ENCODE data around the gene DDI2. TPM values are rescaled to one million over a fixed set of nuclear protein-coding genes. Genes with fewer than 3 reads are reported as not detected.

DDI2 gene
- total RNA-seq, 3 donors from 2014 or later (not counting 1 experiment from before 2014, with no cell fraction given): 27.3 to 39.8 (median 34.0) TPM

- peaks cover 13 to 14% of the 10 kb centered on the region in 2 donors for H3K4me1 Mint-ChIP-seq
- Histone ChIP-seq H3K4me3 (ENCODE audit: low read length) (no peak overlapping the region), H3K9me3 (ENCODE audit: control insufficient read depth, insufficient read depth, low read length) (peaks cover 3% of the 10 kb centered on the region), H3K36me3 (ENCODE audit: control insufficient read depth, insufficient read depth, low read length) (no peaks in the 10 kb centered on the region), H3K27ac (ENCODE audit: low read length) (no peak overlapping the region), H3K27me3 (ENCODE audit: control insufficient read depth, insufficient read depth, low read length) (no peaks in the 10 kb centered on the region), H3K4me1 (ENCODE audit: control insufficient read depth, insufficient read depth, low read length) (peaks cover 16% of the 10 kb centered on the region)
- no peak overlapping the region for H3K27ac Mint-ChIP-seq
- DNase-seq (no peak), ATAC-seq (no peak)
- no peak overlapping the region for H3K4me3 Mint-ChIP-seq
- WGBS (ENCODE audit: insufficient coverage): 95% methylated on average over 10 of the region's 11 CpGs
- H3K36me3 Mint-ChIP-seq: no peaks in the 10 kb centered on the region
- no peak for TF ChIP-seq CTCF (IDR thresholded peaks at IDR 0.05)
- intact Hi-C loops (cut with micrococcal nuclease): no loop called here
- H3K27me3 Mint-ChIP-seq (ENCODE audit: low read depth in 2 of 2): peaks cover 0 to 2% of the 10 kb centered on the region in 2 donors
- no peaks in the 10 kb centered on the region for H3K9me3 Mint-ChIP-seq
Observed at GRCh38 chr1:15605398-15606383, 11.6 kb upstream of the DDI2 start.

- Mint-ChIP-seq H3K36me3 (no peaks in the 10 kb centered on the region), H3K27me3 (ENCODE audit: low read depth in 2 of 2) (peaks cover 0 to 2% of the 10 kb centered on the region in 2 donors), H3K9me3 (no peaks in the 10 kb centered on the region), H3K4me3 (no peak overlapping the region), H3K27ac (no peak overlapping the region), H3K4me1 (no peaks in the 10 kb centered on the region)
- intact Hi-C loops (cut with micrococcal nuclease): loop anchor here (10.0 kb wide), 1 partner anchor 75 kb away; the partner anchor contains the start of gene PLEKHM2
- H3K36me3 ChIP-seq (ENCODE audit: control insufficient read depth, insufficient read depth, low read length): no peaks in the 10 kb centered on the region
- H3K27me3 ChIP-seq (ENCODE audit: control insufficient read depth, insufficient read depth, low read length): no peaks in the 10 kb centered on the region
- TF ChIP-seq CTCF (IDR thresholded peaks at IDR 0.05): no peak
- no peaks in the 10 kb centered on the region for H3K9me3 ChIP-seq (ENCODE audit: control insufficient read depth, insufficient read depth, low read length)
- H3K4me1 ChIP-seq (ENCODE audit: control insufficient read depth, insufficient read depth, low read length): no peaks in the 10 kb centered on the region
- 91% methylated on average over 7 of the region's 7 CpGs for WGBS (ENCODE audit: insufficient coverage)
- ATAC-seq (no peak), DNase-seq (no peak)
- H3K27ac ChIP-seq (ENCODE audit: low read length): no peak overlapping the region
- H3K4me3 ChIP-seq (ENCODE audit: low read length): no peak overlapping the region
Observed at GRCh38 chr1:15609631-15610030, 7.6 kb upstream of the DDI2 start.

GRCh38 chr1:15610167-15610566 lies 7.1 kb upstream of the DDI2 start:
- Mint-ChIP-seq H3K27me3 (ENCODE audit: low read depth in 2 of 2) (peaks cover 0 to 2% of the 10 kb centered on the region in 2 donors), H3K4me1 (no peaks in the 10 kb centered on the region), H3K4me3 (no peak overlapping the region), H3K36me3 (no peaks in the 10 kb centered on the region), H3K9me3 (no peaks in the 10 kb centered on the region), H3K27ac (no peak overlapping the region)
- H3K27ac ChIP-seq (ENCODE audit: low read length): no peak overlapping the region
- H3K9me3 ChIP-seq (ENCODE audit: control insufficient read depth, insufficient read depth, low read length): no peaks in the 10 kb centered on the region
- ATAC-seq (no peak), DNase-seq (no peak)
- H3K36me3 ChIP-seq (ENCODE audit: control insufficient read depth, insufficient read depth, low read length): no peaks in the 10 kb centered on the region
- no peaks in the 10 kb centered on the region for H3K27me3 ChIP-seq (ENCODE audit: control insufficient read depth, insufficient read depth, low read length)
- H3K4me1 ChIP-seq (ENCODE audit: control insufficient read depth, insufficient read depth, low read length): no peaks in the 10 kb centered on the region
- intact Hi-C loops (cut with micrococcal nuclease): loop anchor here (10.0 kb wide), 1 partner anchor 75 kb away; the partner anchor contains the start of gene PLEKHM2
- TF ChIP-seq CTCF (IDR thresholded peaks at IDR 0.05): no peak
- WGBS (ENCODE audit: insufficient coverage): 82% methylated on average over 3 of the region's 4 CpGs
- no peak overlapping the region for H3K4me3 ChIP-seq (ENCODE audit: low read length)
